NCI-H2227 (cell line): Measurements from ENCODE around the gene OR4E2.
"Not testable (repeated sequence)": the region's sequence is repeated elsewhere in the genome, so short reads cannot be mapped to it uniquely, and the experiment has no call there.

Experiments used
- DNase-seq: peaks from one replicate; lab custom pipeline; 2025; ENCODE audit not compliant: unreplicated experiment; lab: John Stamatoyannopoulos, UW

Gene OR4E2, protein sequence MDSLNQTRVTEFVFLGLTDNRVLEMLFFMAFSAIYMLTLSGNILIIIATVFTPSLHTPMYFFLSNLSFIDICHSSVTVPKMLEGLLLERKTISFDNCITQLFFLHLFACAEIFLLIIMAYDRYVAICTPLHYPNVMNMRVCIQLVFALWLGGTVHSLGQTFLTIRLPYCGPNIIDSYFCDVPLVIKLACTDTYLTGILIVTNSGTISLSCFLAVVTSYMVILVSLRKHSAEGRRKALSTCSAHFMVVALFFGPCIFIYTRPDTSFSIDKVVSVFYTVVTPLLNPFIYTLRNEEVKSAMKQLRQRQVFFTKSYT

DNA sequence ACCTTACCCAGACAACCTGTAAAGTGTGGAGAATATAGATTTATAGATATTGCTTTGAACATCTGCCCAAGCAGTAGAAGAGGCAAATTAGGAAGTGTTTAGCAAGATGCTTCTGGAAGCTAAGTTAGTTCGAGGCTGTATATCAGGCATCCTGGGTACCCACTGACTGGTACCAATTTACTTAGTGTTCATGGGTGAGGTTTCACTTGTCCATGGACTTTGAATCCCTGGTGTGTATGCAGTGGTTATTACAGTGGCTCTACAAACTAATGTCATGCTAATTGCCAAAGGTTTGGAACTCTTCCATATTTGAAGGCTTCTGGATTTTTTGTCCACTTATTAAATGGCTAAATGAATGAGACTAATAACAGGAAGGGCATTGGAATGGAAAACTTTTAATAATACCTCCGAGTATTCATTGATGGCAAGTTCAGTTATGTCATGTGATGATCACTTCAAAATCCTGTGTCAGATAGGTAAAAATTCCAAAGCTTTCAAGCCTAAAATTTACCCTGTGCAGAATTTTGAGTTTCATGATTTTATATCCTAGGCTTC is at the start of gene OR4E2:
Gene OR4E2 (plus strand): TSS at position 505 of the 555 bp plus-strand sequence. CDS start 11,248 bp downstream, outside the sequence.
- DNase-seq: no peak

DNA sequence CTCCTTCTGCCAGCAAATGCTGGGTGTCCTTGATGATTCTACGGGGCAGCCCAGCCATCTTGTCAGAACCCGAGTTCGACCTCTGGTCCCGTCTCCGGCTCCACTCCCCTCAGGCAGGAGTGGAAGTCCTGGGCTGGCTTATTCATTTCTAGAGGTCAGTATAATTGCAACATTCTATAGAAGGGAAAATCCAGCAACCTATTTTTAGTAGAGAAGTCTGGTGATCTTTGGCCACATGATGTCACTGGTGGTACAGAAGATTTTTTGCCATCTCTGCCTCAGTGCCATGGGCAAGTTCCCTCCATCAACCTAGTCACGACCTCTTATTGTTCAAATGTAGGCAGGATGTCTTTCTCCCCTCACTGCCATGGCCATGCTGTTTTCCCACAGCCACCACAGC is 41.3 kb upstream of the OR4E2 start:
- DNase-seq: no peak

DNA sequence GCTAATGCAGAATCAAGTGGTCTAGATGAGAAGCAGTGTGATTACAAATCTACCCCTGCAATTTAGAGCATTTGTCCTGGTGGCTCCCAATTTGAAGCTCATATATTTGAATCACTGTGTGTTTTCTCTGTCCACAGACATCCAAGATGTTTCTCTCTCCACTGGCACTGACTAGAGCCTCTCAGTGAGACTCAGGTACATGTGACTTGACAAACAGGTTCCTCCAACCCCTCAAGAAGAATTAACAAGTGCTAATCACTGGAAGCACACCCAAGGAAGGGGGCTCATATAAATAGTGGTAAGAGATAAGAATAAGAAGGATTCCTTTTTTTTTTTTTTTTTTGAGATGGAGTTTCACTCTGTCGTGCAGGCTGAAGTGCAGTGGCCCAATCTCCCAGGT is 39.4 kb upstream of the OR4E2 start:
- no peak for DNase-seq

DNA sequence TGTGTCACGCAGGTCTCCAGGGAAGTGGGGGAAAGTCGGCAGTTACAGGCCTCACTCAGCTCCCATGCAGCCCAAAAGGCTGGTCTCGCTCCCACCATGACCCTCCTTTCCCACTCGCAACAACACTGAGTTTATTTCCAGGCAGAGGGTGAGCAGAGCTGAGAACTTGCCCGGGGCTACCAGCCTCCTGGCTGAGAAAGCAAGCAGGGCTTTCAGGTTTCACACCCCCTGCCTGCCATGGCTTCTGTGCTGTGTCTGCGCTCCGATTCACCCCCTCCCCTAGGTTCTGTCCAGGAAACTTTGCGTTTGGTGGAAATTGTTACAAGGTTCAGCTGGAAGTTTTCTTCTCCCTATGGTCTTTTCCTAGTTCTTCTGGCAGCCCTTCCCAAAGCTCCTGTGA is 36.0 kb upstream of the OR4E2 start:
- no peak for DNase-seq

DNA sequence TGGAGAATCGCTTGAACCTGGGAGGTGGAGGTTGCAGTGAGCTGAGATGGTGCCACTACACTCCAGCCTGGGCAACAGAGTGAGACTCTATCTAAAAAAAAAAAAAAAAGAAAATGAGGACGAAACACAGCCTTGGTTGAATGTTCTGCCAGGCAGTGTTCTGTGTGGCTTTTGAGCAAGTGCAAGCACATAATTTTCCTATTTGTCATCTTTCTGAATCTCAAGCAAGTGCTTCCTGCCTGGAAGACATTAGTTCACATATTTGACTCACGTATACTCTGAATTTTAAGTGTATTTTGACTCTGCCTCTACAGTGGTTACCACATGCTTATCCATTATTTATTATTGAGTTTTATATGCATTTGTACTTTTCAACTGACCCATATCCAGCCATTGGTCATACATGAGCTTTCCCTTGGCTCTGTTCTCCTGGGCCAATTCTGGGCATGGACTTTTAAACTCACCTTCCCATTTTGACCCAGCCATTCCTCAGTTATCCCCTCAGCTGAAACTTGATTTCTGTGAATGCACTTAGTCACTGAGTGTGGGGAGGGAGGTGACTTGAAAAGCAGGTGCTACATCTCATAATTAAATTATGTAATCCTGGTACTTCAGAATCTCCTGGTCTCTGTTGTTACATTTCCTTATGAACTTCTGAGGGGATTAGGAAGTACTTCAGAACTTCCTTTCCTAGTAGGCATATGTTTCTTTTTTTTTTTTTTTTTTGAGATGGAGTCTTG is 27.0 kb upstream of the OR4E2 start:
- DNase-seq: no peak

DNA sequence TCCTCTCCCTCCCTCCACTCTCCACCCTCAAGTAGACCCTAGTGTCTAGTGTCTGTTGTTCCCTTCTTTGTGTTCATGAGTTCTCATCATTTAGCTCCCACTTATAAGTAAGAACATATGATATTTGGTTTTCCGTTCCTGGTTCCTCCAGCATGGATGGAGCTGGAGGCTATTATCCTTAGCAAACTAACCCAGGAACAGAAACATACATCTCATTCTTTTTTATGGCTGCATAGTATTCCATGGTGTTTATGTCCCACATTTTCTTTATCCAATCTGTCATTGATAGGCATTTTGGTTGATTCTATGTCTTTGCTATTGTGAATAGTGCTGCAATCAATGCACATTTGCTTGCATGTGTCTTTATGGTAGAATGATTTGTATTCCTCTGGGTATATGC is 23.1 kb upstream of the OR4E2 start:
- DNase-seq: not testable (repeated sequence)

DNA sequence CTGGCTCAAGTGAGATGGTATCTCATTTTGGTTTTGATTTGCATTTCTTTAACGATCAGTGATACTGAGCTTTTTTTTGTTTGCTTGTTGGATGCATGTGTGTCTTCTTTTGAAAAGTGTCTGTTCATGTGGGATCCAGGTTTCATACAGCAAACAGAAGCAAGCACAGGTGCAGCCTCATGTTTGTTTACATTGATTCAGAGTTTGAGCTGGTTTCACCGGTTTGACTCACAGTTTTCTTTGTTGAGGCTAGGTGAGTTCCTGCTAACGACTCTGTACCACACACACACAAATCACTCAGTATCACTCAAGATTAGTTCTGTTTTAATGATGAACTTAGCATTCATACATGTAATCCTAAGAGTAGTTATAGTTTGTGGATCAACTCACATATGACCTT is 22.6 kb upstream of the OR4E2 start:
- DNase-seq: no peak

DNA sequence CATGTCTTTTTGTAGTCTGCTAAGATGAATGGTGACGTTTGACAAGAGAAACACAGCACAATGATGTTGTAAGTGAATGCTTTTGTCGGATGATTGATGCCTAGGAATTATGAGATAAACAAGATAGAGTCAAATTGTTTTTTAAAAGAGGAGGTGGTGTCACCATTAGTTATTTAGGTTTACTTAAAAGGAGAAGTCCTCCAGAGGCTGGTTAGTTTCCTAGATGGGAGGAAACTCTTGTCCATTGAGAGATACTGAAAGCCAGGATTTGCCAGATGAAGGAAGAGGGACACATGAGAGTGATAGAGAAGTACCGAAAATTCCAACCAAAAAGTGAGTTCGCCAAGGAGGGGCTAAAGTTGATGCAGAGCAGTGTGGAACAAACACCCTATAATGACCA is 18.8 kb upstream of the OR4E2 start, which contains the start of gene OR10G2:
Gene OR10G2 (minus strand): TSS at position 101 of the 400 bp plus-strand sequence. CDS start 98 bp downstream, at position 3.
- DNase-seq: no peak

DNA sequence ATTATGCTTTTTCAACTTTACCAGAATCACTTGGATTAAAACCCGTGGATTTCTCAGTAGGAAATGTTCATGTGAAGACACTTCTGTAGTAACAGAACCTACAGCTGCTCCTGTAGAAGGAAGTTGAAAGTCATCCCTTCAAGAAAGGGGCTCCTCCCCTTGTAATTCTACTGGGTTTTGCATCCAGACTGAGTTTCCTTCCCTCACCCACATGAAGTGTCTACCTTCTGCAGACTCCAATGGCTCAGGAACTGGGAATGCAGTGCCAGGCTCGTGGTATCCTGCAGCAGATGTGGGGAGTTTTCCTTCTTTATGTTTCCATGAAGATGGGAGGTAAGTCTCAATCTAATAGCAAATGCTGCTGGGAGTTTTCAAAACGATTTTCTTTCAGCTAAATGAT is 11.0 kb upstream of the OR4E2 start:
- no peak for DNase-seq

DNA sequence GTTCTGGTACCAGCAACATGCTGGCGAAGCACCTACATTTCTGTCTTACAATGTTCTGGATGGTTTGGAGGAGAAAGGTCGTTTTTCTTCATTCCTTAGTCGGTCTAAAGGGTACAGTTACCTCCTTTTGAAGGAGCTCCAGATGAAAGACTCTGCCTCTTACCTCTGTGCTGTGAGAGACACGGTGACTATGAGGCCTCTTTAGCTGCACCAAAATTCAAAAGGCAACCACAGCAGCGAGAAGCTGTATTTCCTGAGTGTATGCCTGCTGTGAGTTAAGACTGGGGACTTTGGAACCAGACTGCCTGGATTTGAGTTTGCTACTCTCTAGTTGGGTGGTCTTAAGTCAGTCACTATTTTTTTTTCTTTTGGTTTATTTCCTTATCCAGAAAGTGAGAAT is 10.2 kb upstream of the OR4E2 start:
- no peak for DNase-seq

DNA sequence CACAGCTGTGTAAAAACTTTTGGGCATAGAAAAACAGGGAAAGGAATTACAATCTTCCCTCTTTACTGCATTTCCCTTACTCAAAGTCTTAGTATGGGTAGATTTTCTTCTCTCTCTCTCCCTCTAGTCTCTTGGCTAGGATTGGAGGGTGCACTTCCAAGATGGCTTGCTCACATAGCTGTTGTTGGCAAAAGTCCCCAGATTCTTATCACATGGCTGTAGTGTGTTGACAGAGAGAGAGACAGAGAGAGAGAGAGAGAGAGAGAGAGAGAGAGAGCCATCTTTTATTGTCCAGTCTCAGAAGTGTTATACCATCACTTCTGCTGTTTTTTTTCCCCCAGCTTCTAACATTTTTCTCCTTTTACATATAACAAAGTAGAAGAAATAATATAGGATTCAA is 6.3 kb upstream of the OR4E2 start:
- DNase-seq: no peak

DNA sequence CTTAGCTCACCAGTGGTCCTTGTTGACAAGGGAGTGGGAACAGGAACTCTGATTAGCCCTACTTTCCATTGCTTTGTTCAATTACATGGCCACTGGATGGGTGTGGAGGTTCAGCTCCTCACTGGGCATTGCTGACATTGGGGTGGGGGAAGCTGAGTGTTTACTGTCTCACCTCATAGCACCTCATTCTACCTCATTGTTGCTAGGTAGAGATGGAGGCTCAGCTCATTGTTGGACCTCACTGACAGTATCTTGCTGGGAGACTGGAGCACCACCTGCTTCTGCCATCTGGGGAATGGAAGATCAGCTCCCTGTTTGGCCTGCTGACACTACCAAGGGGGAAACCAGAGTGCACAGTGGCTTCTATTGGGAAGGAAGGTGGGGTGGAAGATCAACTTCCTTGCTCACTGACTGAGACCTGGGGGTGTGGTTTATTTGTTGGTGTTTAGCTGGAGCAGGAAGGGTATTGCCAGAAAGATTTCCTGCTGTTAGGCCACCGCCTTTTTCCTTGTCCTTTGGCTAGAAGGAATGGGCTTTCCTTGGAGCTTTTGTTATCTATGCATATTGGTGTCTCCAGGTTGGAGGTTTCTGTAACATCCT is 1.3 kb upstream of the OR4E2 start:
- DNase-seq: no peak

DNA sequence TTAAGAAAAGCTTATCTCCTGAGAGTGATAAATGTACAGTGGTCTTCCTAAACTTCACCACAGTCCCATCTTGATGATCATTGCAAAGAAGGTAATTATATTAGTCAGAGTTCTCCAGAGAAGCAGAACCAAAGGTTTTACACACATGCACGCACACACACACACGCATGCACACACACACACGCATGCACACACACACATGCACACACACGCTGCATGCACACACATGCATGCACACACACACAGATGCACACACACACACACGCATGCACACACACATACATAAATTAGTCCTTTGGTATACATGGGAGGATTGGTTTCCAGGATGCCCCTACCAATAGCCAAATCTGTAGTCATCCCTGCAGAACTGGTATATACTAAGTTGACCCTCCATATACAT is 580 bp downstream of the OR4E2 start:
- no peak for DNase-seq

DNA sequence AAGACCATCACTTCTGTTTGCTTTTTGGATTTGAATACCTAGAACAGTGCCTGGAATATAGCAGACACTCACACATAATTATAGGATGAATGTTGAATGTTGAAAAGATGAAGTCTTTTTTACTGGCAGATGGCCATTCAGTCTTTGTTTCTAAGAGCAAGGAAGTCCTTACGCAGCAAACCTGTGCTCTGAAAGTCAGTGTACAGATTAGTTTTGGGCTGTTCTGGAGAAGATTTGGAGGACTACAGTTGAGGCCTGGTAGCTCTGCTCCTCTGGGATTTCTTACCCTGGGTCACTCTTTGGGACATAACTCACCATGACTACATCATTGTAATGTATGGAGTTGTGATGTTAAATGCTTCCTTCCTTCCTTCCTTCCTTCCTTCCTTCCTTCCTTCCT is 3.3 kb downstream of the OR4E2 start:
- DNase-seq: no peak

DNA sequence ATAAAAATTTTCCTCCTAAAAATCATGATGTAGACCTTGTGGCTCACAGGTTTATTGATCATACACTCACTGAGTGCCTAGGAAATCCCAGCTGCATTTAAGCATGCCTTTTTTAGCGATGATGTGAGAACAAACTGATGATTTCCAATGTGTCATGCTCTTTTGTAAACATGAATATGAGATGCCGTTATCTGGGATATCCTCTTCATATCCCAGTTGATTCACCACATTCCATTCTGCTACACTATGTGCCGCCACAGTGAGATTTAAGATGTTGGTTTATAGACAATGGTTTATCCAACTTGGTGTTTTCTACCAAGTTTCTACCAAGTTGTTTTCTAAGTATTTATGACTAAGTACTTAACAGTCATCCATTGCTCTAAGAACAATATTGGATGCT is 14.7 kb downstream of the OR4E2 start:
- DNase-seq: no peak

DNA sequence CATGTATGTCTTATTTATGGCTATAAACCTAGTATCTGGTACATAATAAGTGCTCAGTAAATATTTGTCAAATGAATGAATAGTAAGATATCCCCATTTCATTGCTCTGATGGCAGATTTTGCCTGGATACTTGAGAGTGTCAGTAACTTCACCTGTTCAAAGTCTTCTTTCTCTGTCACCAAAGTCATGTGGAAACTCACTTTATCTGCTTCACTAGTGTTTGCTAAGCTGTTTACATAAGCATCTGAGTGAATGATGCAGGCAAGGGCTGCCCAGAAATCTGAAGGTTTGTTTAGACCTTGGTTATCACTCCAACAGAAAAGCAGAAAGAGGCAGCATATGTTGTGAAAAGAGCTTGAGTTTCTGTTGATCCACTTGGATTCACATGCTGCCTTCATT is 15.6 kb downstream of the OR4E2 start:
- no peak for DNase-seq

DNA sequence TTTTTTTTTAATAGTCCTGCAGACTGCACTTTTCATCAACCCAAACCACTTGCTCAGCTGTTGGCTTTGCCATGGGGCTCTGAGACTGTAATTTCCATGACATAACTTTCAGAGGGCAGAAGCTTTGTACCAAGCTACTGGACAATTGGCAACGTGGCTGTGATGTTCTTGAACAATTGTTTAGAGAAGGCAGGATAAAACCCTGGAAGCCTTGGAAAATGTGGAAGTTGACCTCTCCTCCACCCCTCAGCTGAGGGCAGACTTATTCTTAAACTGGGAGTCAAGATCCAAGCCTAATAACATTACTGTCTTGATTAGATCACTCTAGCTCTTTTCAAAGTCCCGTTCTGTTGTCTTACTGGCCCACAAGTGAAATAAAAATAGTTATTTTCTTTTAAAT is 17.7 kb downstream of the OR4E2 start:
- no peak for DNase-seq

DNA sequence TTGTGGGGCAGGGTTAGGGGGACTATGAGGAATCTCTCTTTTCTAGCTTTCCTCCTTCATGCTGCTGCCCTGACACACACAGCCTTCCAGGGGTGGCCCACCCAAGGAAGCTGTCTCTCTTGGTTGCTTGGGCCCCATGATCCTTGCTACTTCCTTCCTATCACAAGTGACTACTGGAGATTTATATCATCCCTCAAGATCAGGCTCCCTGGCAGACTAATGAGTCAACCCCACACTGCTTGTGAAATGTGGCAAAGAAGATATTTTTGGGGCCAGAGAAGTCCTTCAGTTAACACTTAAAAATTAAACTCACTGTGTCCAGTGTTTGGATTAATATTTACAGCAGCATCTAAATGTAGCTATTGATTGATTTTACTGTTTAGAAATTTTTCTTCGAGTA is 18.5 kb downstream of the OR4E2 start:
- DNase-seq: no peak

DNA sequence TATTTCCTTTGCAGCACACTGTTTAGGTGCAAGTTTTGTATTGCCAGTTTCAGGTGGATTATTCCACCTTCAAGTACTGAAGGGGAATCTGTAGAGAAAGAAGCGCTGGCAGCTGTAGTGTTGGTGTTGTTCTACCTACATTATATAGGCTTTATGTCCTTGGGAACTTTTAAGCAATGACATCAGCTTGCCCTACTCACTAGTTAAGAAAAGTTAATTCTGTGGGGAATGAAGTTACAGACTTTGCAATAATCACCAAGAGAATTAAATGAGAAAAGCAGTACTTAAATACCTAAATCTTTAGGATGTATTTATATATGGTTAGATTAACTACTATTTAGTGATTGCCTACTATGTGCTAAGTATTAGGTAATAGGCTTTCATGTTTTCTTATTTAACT is 20.1 kb downstream of the OR4E2 start, which contains the start of gene OR4E1:
Gene OR4E1 (minus strand): TSS at position 101 of the 400 bp plus-strand sequence. CDS start 2,883 bp downstream, outside the sequence.
- no peak for DNase-seq

DNA sequence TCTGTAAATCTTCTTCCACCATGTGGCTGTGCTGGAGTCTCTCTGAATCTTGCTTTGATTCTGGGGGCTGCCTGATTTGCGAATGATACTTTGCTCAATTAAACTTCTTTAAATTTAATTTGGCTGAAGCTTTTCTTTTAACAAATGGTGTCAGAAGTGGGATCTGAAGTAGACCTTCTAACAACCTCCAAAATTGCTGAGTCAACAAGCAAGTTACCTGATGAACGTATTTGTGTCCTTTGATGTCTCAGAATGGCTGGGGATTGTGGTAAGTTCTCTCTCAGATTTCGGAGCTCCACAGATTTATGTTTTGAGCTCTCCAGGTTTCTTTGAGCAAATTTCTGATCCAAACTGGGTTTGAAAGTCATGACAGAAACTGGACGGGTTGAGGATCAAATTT is 21.9 kb downstream of the OR4E2 start:
- DNase-seq: no peak

DNA sequence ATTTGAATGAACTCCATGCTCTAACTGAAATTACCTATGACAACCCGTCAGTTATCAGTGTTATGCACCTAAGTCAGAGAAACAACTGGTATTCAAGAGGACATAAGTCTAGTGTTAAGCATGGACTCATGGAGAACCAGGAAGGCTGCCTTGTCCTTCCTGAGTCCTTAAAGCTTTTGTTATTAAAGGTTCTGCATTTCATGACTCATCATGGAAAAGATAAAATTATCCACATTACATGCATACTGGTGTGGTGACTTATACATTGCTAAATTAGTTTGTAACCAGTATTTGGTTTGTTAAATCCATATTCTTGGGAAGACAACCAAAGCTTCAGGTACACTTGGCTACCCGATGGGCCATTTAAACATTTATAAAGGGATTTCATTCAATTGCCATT is 26.4 kb downstream of the OR4E2 start:
- no peak for DNase-seq

DNA sequence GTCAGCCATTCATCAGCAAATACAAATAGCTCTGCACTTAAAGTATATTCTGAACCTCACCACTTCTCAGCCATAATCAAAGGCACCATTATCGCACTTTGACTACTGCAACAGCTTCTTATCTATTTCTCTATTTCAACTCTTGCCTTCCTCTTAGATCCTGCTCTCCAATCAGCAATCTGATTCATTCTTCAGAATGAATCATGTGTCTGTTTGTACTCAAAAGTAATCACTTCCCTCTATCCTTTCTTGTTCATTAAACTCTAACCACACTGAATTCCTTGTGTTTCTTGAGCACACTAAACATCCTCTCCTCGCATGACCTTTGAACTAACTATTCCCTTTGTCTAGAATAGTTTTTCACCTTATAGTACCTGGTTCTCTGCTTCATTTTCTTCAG is 32.8 kb downstream of the OR4E2 start:
- no peak for DNase-seq
